MCF 10A (cell line): ENCODE measurements around the gene MCC. TPM values are rescaled to one million over a fixed set of nuclear protein-coding genes. Genes with fewer than 3 reads are reported as not detected.
A peak's percentile ranks its signal among the peaks of the same experiment; 100 is the strongest.

ENCODE experiments used
- BruUV-seq: library from RNA; stranded (reverse); fragments of 400-500 nt; replicated peaks from 2 replicates; lab custom pipeline; 2021; lab: Mats Ljungman, UMichigan
- CTCF ChIA-PET: fragments of 300-600 bp; sonication (Branson Sonifier 250); formaldehyde crosslinking; extraction: SDS; loops from one replicate; lab custom pipeline; 2021; ENCODE audit warnings: antibody characterized with exemption, inconsistent platforms; lab: Yijun Ruan, JAX
- POLR2A ChIA-PET: fragments of 300-600, 350-650 bp; sonication (Branson Sonifier 250); formaldehyde crosslinking; extraction: SDS; loops from one replicate; lab custom pipeline; 2020; ENCODE audit warnings: antibody characterized with exemption, inconsistent platforms; lab: Yijun Ruan, JAX
- DNase-seq: peaks from one replicate; pipeline ENCODE4 v3.0.0-alpha.2; 2018; ENCODE audit not compliant: unreplicated experiment
- H3K27ac Mint-ChIP-seq: one replicate; pipeline ENCODE4 v1.8.0; 2022; ENCODE audit warnings: mild to moderate bottlenecking, low read depth, mixed read lengths; ENCODE audit not compliant: unreplicated experiment
- H3K27me3 Mint-ChIP-seq: one replicate; pipeline ENCODE4 v1.8.0; 2022; ENCODE audit warnings: mixed read lengths; ENCODE audit not compliant: insufficient read depth, unreplicated experiment
- H3K36me3 Mint-ChIP-seq: one replicate; pipeline ENCODE4 v1.8.0; 2022; ENCODE audit warnings: mild to moderate bottlenecking, moderate library complexity, mixed read lengths; ENCODE audit not compliant: insufficient read depth, unreplicated experiment
- H3K4me1 Mint-ChIP-seq: one replicate; pipeline ENCODE4 v1.8.0; 2022; ENCODE audit warnings: mixed read lengths; ENCODE audit not compliant: insufficient read depth, unreplicated experiment
- H3K4me3 Mint-ChIP-seq: one replicate; pipeline ENCODE4 v1.8.0; 2022; ENCODE audit warnings: mild to moderate bottlenecking, moderate library complexity, mixed read lengths; ENCODE audit not compliant: unreplicated experiment
- H3K9me3 Mint-ChIP-seq: one replicate; pipeline ENCODE4 v1.8.0; 2022; ENCODE audit warnings: mixed read lengths; ENCODE audit not compliant: unreplicated experiment
- CTCF ChIP-seq: fragments of 200-600 bp; IDR thresholded peaks from one replicate; pipeline ENCODE4 v1.8.0; 2022; ENCODE audit warnings: antibody characterized with exemption, mild to moderate bottlenecking; ENCODE audit not compliant: unreplicated experiment
- intact Hi-C: fragments of 100-400 bp; cut with micrococcal nuclease; formaldehyde crosslinking; loops from 2 replicates; pipeline ENCODE4 v1.14.1; 2022
- total RNA-seq: library from RNA; stranded (reverse); gene quantifications from 2 replicates; pipeline ENCODE4 v1.2.3, GENCODE V29; 2022

The MCC gene
- total RNA-seq, 1 experiment from 2014 or later, result 25.3 TPM

DNA sequence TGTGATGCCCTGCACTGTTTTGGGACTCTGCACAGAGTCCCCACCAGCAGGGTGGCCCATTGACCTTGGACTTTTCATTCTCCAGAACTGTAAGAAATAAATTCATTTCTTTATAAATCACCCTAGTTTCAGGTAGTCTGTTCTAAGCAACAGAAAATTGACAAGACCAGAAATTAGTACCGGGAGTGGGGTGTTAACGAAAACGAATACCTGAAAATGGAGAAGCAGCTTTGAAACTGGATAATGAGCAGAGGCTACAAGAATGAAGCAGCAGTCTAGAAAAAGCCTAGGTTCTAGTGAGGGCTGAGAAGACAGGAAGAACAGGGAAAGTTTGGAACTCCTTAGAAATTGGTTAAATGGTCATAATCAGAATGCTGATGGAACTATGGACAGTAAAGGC lies 2.1 kb upstream of the MCC start:
- Mint-ChIP-seq H3K4me3 (no peak overlapping the region), H3K4me1 (peaks cover 24% of the 10 kb centered on the region), H3K36me3 (peaks cover 7% of the 10 kb centered on the region), H3K9me3 (no peaks in the 10 kb centered on the region), H3K27me3 (no peaks in the 10 kb centered on the region), H3K27ac (peak overlapping the region; percentile 82)
- TF ChIP-seq CTCF, result no peak
- CTCF ChIA-PET, result interaction anchor here (1.1 to 5.6 kb wide), 3 partner anchors 17 to 111 kb away, joined by 3 to 40 read pairs (median 7); partner anchors contain the start of gene YTHDC2
- BruUV-seq, result no TSS peak
- intact Hi-C loops, result no loop called here
- no peak for DNase-seq
- POLR2A ChIA-PET, result interaction anchor here (0.9 to 3.7 kb wide), 7 partner anchors 11 to 494 kb away, joined by 3 to 37 read pairs (median 5); partner anchors contain the start of gene YTHDC2

GRCh38 chr5:113489299-113489698 lies 1.0 kb upstream of the MCC start:
- TF ChIP-seq CTCF, result no peak
- Mint-ChIP-seq H3K36me3 (peaks cover 8% of the 10 kb centered on the region), H3K4me1 (peaks cover 20% of the 10 kb centered on the region), H3K9me3 (no peaks in the 10 kb centered on the region), H3K27ac (peak overlapping the region; percentile 82), H3K4me3 (peak overlapping the region; percentile 90), H3K27me3 (no peaks in the 10 kb centered on the region)
- DNase-seq, result peak; percentile 99
- CTCF ChIA-PET, result interaction anchor here (0.6 to 5.6 kb wide), 8 partner anchors 14 to 505 kb away, joined by 3 to 40 read pairs (median 4); partner anchors contain the start of gene YTHDC2
- POLR2A ChIA-PET, result interaction anchor here (0.6 to 4.8 kb wide), 20 partner anchors 10 to 513 kb away, joined by 3 to 37 read pairs (median 6); partner anchors contain the start of genes DCP2 and YTHDC2
- intact Hi-C loops, result loop anchor here (2.0 kb wide), 1 partner anchor 16 kb away; no protein-coding TSS in a partner anchor
- BruUV-seq, result no TSS peak

- Mint-ChIP-seq H3K9me3 (no peaks in the 10 kb centered on the region), H3K4me1 (peaks cover 20% of the 10 kb centered on the region), H3K36me3 (peaks cover 8% of the 10 kb centered on the region), H3K27ac (peak overlapping the region; percentile 82), H3K27me3 (no peaks in the 10 kb centered on the region), H3K4me3 (peak overlapping the region; percentile 90)
- intact Hi-C loops, result loop anchor here (2.0 kb wide), 1 partner anchor 16 kb away; no protein-coding TSS in a partner anchor
- CTCF ChIA-PET, result interaction anchor here (0.6 to 5.6 kb wide), 10 partner anchors 11 to 492 kb away, joined by 3 to 40 read pairs (median 6); partner anchors contain the start of gene YTHDC2
- no peak for TF ChIP-seq CTCF
- DNase-seq, result peak; percentile 61
- POLR2A ChIA-PET, result interaction anchor here (0.6 to 4.8 kb wide), 27 partner anchors 10 to 518 kb away, joined by 3 to 37 read pairs (median 6); partner anchors contain the start of genes DCP2 and YTHDC2
- BruUV-seq, result TSS peak; percentile 73
Observed at GRCh38 chr5:113488645-113489184, 462 bp upstream of the MCC start.

DNA sequence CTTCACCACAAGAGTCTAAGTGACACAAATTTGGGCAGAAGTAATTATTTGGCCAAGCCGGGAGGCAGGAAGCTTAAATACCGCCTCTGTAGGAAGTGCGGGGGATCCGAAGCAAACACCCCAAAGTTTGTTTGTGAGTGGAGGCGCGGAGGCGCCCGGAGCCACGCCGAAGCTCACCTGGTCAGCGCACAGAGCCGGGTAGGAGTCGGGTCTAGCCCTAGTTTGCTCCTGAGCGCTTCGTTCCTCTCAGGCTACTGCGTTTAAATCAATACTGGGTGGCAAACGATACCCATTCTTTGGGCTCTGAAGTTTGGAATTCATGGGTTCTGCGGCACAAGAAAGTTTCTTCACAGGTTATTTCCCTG lies 855 bp downstream of the MCC start:
- H3K36me3 Mint-ChIP-seq, result peaks cover 8% of the 10 kb centered on the region
- no peaks in the 10 kb centered on the region for H3K9me3 Mint-ChIP-seq
- CTCF ChIA-PET, result interaction anchor here (0.6 to 5.6 kb wide), 8 partner anchors 9 to 151 kb away, joined by 3 to 40 read pairs (median 5); partner anchors contain the start of gene YTHDC2
- POLR2A ChIA-PET, result interaction anchor here (0.8 to 4.8 kb wide), 17 partner anchors 8 to 491 kb away, joined by 3 to 37 read pairs (median 10); partner anchors contain the start of gene YTHDC2
- H3K4me1 Mint-ChIP-seq, result peaks cover 20% of the 10 kb centered on the region
- BruUV-seq, result TSS peak; percentile 17
- no peak for TF ChIP-seq CTCF
- no peak overlapping the region for H3K27ac Mint-ChIP-seq
- intact Hi-C loops, result no loop called here
- peak overlapping the region; percentile 90 for H3K4me3 Mint-ChIP-seq
- DNase-seq, result peak; percentile 43
- H3K27me3 Mint-ChIP-seq, result no peaks in the 10 kb centered on the region
